DMS153 treated with DMSO at 0.1 percent for 48 hours (cell line): ENCODE measurements around the gene SSBP3.

Experiments
- DNase-seq: peaks from one replicate; lab custom pipeline; 2025; ENCODE audit not compliant: unreplicated experiment; lab: John Stamatoyannopoulos, UW

Gene SSBP3

GRCh38 chr1:54332781-54333585, 73.2 kb downstream of the SSBP3 start:
- DNase-seq, result no peak

GRCh38 chr1:54331843-54332463, 74.2 kb downstream of the SSBP3 start:
- no peak for DNase-seq

GRCh38 chr1:54331091-54331772, 75.0 kb downstream of the SSBP3 start:
- DNase-seq, result no peak

- no peak for DNase-seq
Observed at GRCh38 chr1:54329312-54330003, 76.7 kb downstream of the SSBP3 start.

GRCh38 chr1:54328066-54328636, 78.0 kb downstream of the SSBP3 start:
- no peak for DNase-seq

- DNase-seq, result no peak
Observed at GRCh38 chr1:54327386-54328065, 78.7 kb downstream of the SSBP3 start.

GRCh38 chr1:54326543-54327385, 79.4 kb downstream of the SSBP3 start:
- DNase-seq, result no peak

GRCh38 chr1:54325703-54326461, 80.3 kb downstream of the SSBP3 start:
- no peak for DNase-seq

- DNase-seq, result no peak
Observed at GRCh38 chr1:54325284-54325683, 80.9 kb downstream of the SSBP3 start.

GRCh38 chr1:54324251-54325140, 81.7 kb downstream of the SSBP3 start:
- no peak for DNase-seq

GRCh38 chr1:54323921-54324250, 82.3 kb downstream of the SSBP3 start:
- no peak for DNase-seq

GRCh38 chr1:54323324-54323739, 82.9 kb downstream of the SSBP3 start:
- no peak for DNase-seq

GRCh38 chr1:54318246-54318814, 87.9 kb downstream of the SSBP3 start:
- DNase-seq, result no peak

GRCh38 chr1:54317084-54317483, 89.1 kb downstream of the SSBP3 start:
- DNase-seq, result no peak

GRCh38 chr1:54315099-54315498, 91.1 kb downstream of the SSBP3 start:
- DNase-seq, result no peak

- no peak for DNase-seq
Observed at GRCh38 chr1:54314696-54315095, 91.5 kb downstream of the SSBP3 start.

GRCh38 chr1:54312796-54313316, 93.3 kb downstream of the SSBP3 start:
- DNase-seq, result no peak
